Neural crest cell (in vitro differentiated cells): ENCODE results near the gene SLCO4A1. TPM values are rescaled to one million over a fixed set of nuclear protein-coding genes. Genes with fewer than 3 reads are reported as not detected.

Experiments
- DNase-seq: peaks from one replicate; pipeline ENCODE4 v3.0.0; 2021; ENCODE audit warnings: low read depth, mixed read lengths, low spot score
- H3K27ac Mint-ChIP-seq: one replicate; pipeline ENCODE4 v1.8.0; 2021; ENCODE audit warnings: mild to moderate bottlenecking, mixed read lengths; ENCODE audit not compliant: unreplicated experiment
- H3K27me3 Mint-ChIP-seq: 2 replicates; pipeline ENCODE4 v1.8.0; 2021; ENCODE audit warnings: low read depth, mild to moderate bottlenecking, mixed read lengths
- H3K36me3 Mint-ChIP-seq: 2 replicates; pipeline ENCODE4 v1.8.0; 2021; ENCODE audit warnings: low read depth, mild to moderate bottlenecking, mixed read lengths
- H3K4me1 Mint-ChIP-seq: 2 replicates; pipeline ENCODE4 v1.8.0; 2021; ENCODE audit warnings: mixed read lengths
- H3K4me3 Mint-ChIP-seq: one replicate; pipeline ENCODE4 v1.8.0; 2021; ENCODE audit warnings: mild to moderate bottlenecking, mixed read lengths
- H3K9me3 Mint-ChIP-seq: 2 replicates; pipeline ENCODE4 v1.8.0; 2021; ENCODE audit warnings: mixed read lengths
- CTCF ChIP-seq: fragments of 200-600 bp; sonication (generic); conservative IDR thresholded peaks from 2 replicates; pipeline ENCODE4 v1.5.0; 2021; ENCODE audit warnings: antibody characterized with exemption, mild to moderate bottlenecking
- total RNA-seq: library from RNA; stranded (reverse); gene quantifications from 2 replicates; pipeline ENCODE4 v1.2.1, GENCODE V29; 2021

Gene SLCO4A1
- total RNA-seq, 1 donor from 2014 or later: 7.0 TPM

- peaks cover 50% of the 10 kb centered on the region for H3K27me3 Mint-ChIP-seq
- H3K9me3 Mint-ChIP-seq: no peaks in the 10 kb centered on the region
- TF ChIP-seq CTCF: no peak
- DNase-seq: no peak
- H3K4me1 Mint-ChIP-seq: no peaks in the 10 kb centered on the region
- no peaks in the 10 kb centered on the region for H3K36me3 Mint-ChIP-seq
- H3K27ac Mint-ChIP-seq: no peak overlapping the region
- H3K4me3 Mint-ChIP-seq: no peak overlapping the region
These were observed 64.0 kb downstream of the SLCO4A1 start for GRCh38 chr20:62706344-62706743.

- no peak for TF ChIP-seq CTCF
- no peak overlapping the region for H3K4me3 Mint-ChIP-seq
- H3K9me3 Mint-ChIP-seq: no peaks in the 10 kb centered on the region
- H3K36me3 Mint-ChIP-seq: no peaks in the 10 kb centered on the region
- no peak for DNase-seq
- peaks cover 55% of the 10 kb centered on the region for H3K27me3 Mint-ChIP-seq
- no peaks in the 10 kb centered on the region for H3K4me1 Mint-ChIP-seq
- H3K27ac Mint-ChIP-seq: no peak overlapping the region
These were observed 64.6 kb downstream of the SLCO4A1 start for GRCh38 chr20:62706857-62707256.

GRCh38 chr20:62707276-62707920 is 65.1 kb downstream of the SLCO4A1 start:
- H3K27me3 Mint-ChIP-seq: peaks cover 60% of the 10 kb centered on the region
- no peak for TF ChIP-seq CTCF
- no peaks in the 10 kb centered on the region for H3K4me1 Mint-ChIP-seq
- H3K9me3 Mint-ChIP-seq: no peaks in the 10 kb centered on the region
- no peak overlapping the region for H3K27ac Mint-ChIP-seq
- no peaks in the 10 kb centered on the region for H3K36me3 Mint-ChIP-seq
- no peak for DNase-seq
- H3K4me3 Mint-ChIP-seq: no peak overlapping the region

- H3K27ac Mint-ChIP-seq: no peak overlapping the region
- TF ChIP-seq CTCF: peak; percentile 57
- H3K27me3 Mint-ChIP-seq: peaks cover 63% of the 10 kb centered on the region
- no peaks in the 10 kb centered on the region for H3K36me3 Mint-ChIP-seq
- no peak overlapping the region for H3K4me3 Mint-ChIP-seq
- DNase-seq: no peak
- no peaks in the 10 kb centered on the region for H3K9me3 Mint-ChIP-seq
- no peaks in the 10 kb centered on the region for H3K4me1 Mint-ChIP-seq
These were observed 65.7 kb downstream of the SLCO4A1 start for GRCh38 chr20:62707921-62708521.

- TF ChIP-seq CTCF: no peak
- no peaks in the 10 kb centered on the region for H3K4me1 Mint-ChIP-seq
- H3K27me3 Mint-ChIP-seq: peaks cover 65% of the 10 kb centered on the region
- no peak within 1 kb of the TSS for H3K4me3 Mint-ChIP-seq
- no peaks in the 10 kb centered on the region for H3K36me3 Mint-ChIP-seq
- no peaks in the 10 kb centered on the region for H3K9me3 Mint-ChIP-seq
- no peak for DNase-seq
- no peak within 1 kb of the TSS for H3K27ac Mint-ChIP-seq
These were observed 66.6 kb downstream of the SLCO4A1 start, which contains the start of gene NTSR1 for GRCh38 chr20:62708591-62709536. TSS of gene NTSR1 (plus strand) at chr20:62708836. CDS start at chr20:62709208, 372 bp downstream.
